Hippocampal formation (tissue), 2 donors: ENCODE measurements around the gene RNFT2.
"Not testable (repeated sequence)": the region's sequence is repeated elsewhere in the genome, so short reads cannot be mapped to it uniquely, and the experiment has no call there.

Experiments
- DNase-seq, 2 donors: peaks; one replicate each; lab custom pipeline; 2025; lab: John Stamatoyannopoulos, UW

The RNFT2 gene

GRCh38 chr12:116794725-116795124 is 56.6 kb downstream of the RNFT2 start:
- no peak for DNase-seq

GRCh38 chr12:116797885-116798284 is 59.8 kb downstream of the RNFT2 start:
- DNase-seq: no peak

- DNase-seq: no peak
Measured at GRCh38 chr12:116798719-116799118, 60.6 kb downstream of the RNFT2 start.

DNA sequence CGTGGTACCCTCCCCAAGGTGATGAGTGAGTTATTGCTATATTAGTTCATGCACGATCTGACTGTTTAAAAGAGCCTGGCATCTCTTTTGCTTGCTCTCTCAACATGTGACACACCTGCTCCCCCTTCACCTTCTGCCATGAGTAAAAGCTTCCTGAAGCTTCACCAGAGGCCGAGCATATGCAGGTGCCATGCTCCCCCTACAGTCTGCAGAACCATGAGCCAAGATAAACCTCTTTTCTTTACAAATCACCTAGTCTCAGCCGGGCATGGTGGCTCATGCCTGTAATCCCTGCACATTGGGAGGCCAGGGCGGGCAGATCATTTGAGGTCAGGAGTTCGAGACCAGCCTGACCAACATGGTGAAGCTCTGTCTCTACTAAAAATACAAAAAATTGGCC is 61.8 kb downstream of the RNFT2 start:
- no peak for DNase-seq

GRCh38 chr12:116800918-116801317 is 62.8 kb downstream of the RNFT2 start:
- no peak for DNase-seq

- DNase-seq: no peak
Measured at GRCh38 chr12:116802018-116802417, 63.9 kb downstream of the RNFT2 start.

GRCh38 chr12:116803013-116803736 is 65.1 kb downstream of the RNFT2 start:
- no peak for DNase-seq

DNA sequence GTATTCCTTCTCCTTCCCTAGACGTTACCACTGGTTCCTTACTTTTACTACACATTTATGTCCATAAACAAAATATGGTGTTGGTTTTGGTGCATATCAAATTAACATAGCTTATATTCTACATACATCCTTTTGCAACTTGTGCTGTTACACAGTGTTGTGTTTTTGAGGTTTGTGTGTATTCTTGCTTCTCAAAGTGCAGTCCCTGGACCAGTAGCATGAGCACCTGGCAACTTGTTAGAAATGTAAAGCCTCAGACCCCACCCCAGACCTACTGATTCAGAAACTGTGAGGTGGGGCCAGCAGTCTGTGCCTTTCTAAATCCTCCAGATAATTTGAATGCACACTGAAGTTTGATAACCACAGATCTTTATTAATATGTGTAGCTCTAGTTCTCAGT is 65.9 kb downstream of the RNFT2 start:
- no peak for DNase-seq

- DNase-seq: no peak
Measured at GRCh38 chr12:116806845-116807440, 68.8 kb downstream of the RNFT2 start.

DNA sequence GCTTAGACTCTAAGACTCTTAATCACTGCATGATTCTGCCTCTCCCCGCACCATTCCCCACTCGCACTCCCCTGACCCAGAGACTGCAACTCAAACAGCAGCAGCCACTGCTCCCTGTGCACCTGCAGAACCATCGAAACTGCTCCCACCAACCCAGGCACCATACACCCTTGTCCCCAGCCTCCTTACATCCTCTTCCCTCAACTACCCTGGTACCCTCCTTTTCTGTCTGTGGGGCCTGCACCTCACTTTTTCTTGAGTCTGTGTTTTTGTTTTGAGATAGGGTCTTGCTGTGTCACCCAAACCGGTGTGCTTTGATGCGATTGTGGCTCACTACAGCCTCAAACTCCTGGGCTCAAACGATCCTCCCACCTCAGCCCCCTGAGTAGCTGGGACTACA is 69.4 kb downstream of the RNFT2 start:
- DNase-seq: no peak

- DNase-seq: no peak
Measured at GRCh38 chr12:116808113-116809105, 70.3 kb downstream of the RNFT2 start.

DNA sequence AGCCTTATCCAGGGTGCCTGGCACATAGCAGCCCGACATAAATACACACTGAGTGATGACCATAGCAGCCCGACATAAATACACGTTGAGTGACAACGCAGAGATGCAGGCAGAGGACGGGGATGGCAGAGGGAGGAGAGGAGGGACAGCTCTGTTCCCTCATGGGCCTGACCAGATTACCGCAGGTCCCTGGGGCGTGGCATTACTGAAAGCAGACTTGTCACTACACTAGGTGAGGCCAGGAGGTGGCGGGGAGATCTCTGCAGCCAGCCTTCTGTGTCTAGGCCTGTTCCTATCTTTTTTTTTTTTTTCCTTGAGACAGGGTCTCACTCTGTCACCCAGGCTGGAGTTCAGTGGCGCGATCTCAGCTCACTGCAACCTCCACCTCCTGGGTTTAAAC is 74.1 kb downstream of the RNFT2 start:
- no peak for DNase-seq

DNA sequence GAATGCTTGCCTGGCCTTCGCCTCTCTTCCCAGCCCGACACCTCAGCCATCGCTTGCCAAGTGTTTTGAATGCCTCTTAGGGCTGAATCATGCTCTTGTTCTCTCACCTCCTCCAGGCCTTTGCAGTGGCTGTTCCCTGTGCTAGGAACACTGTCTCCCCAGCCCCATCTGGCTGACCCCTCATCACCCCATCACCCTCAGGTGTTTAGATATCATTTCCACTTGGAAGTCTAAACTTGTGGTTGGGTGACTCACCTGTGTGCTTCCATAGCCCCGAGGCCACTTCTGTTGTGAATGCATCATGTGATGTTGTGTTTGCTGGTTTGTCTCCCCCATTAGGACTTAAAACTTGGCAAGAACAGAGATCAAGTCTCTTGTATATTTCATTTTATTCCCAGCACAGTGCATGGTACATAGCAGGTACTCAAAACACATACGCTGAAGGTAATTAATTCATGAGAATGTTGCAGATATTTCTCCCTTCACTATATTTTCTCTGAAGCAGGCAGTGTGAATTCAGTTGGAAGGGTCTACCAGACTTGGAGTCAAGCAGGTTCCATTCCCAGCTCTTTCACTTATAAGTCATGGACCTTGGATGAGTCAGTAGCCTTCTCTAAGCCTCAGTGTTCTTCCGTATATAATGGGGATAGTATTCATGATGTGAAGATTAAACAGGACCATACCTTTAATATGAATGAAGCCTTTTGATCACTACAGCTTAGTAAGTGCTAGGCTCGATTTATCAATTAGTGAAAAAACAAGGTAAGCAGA is 75.3 kb downstream of the RNFT2 start:
- DNase-seq: no peak

DNA sequence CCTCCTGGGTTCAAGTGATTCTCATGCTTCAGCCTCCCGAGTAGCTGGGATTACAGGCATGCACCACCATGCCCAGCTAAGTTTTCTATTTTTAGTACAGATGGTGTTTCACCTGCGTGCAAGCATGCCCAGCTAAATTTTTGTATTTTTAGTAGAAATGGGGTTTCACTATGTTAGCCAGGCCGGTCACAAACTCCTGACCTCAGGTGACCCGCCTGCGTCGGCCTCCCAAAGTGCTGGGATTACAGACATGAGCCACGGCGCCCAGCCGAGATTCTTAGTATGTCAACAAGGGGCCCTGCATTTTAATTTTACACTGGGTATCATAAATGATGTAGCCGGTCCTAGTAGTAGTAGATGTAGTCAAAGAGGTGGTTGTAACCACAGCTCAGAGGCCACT is 76.7 kb downstream of the RNFT2 start:
- DNase-seq: not testable (repeated sequence)

DNA sequence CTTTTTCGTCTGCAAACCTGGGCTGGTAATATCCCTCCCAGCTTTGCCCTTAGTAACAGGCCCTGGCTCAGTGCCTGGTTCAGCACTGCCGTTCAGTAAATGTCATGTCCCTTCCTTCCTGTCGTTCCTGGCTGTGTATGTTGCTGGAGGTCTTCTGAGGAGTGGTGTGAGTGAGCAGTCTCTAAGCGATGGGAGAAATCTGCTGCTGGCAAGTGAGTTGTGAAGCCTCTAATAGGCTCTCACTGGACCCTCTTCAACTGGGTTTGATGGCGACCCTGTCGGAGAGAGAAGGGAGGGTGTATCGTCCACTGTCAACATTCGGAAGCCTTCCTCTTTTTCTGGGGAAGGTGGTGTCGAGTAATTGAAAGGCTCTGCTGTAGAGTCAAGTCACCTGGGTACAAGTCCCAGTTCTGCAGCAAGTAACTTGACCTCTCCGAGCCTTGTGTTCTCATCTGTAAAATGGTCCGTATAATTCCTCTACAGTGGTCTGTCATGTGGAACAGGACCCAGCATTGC is 80.3 kb downstream of the RNFT2 start:
- DNase-seq: no peak

GRCh38 chr12:116818948-116819832 is 81.1 kb downstream of the RNFT2 start:
- DNase-seq: peak; percentile 87 to 91

GRCh38 chr12:116820064-116820656 is 82.0 kb downstream of the RNFT2 start:
- no peak for DNase-seq

DNA sequence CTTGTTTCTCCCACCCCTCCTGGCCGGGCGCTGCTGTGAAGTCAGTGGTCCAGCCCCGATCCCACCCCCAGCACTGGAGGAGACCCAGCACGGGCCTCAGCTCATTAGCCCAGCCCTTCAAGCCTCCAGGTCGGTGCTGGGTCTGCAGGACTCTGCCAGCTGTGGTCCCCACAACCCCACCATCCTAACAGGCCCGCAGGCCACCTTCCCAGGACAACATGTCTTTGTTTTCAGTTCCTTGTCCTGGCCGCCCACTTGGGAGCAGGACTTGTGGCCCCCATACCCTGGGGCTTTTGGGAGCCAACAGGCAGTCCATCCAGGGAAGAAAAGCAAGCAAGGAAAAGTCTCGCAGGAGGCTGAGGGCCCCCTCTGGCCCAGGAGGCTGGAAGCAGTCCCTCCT is 83.2 kb downstream of the RNFT2 start:
- DNase-seq: no peak

DNA sequence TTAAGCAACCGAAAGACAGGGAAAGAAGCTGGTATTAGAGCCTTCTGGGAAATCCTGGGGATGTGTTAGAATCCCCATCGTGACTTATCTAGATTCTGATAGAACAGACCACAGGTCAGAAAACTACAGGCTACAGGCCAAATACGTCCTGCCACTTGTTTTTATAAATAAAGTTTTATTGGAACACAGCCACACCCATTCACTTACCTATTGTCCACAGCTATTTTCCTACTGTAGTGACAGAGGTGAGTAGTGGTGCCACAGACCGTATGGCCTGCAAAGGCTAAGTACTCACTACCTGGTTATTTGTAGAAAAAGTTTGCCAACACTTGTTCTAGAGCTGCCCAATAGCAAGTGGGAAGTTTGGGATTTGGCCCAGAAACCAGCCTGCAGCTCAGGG is 89.3 kb downstream of the RNFT2 start:
- DNase-seq: no peak

DNA sequence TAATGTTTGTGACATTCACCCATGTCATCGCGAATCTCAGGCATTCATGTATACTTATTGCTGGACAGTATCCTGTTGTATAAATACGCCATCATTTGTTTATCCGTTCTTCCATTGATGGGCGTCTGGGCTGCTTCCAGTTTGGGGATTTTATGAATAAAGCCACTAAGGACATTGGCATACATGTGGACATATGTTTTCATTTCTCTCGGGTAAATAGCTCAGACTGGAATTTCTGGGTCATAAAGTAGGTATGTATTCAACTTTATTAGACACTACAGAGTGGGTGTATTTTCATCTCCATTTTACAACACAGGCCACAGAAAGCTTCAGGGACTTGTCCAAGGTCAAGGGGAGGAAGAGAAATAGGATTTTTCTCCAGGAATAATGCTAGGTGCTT is 94.2 kb downstream of the RNFT2 start:
- DNase-seq: no peak
